ENCODE data around the gene FOXF1. TPM values are rescaled to one million over a fixed set of nuclear protein-coding genes. Genes with fewer than 3 reads are reported as not detected.

Gene FOXF1
- total and polyA plus RNA-seq, 9 of the 15 experiments (the other 6 are each of a cell fraction or from before 2014, with no cell fraction given): 0.04 TPM; not detected in 8

Other genes starting within 250 kb of the FOXF1 start
- gene MTHFSD, start 44.7 kb downstream of the FOXF1 start, total RNA-seq (2014; rRNA removed): 8.3 and 8.7 TPM in 2 replicates
- 12.0 and 12.8 TPM in 2 replicates for gene MTHFSD, start 44.7 kb downstream of the FOXF1 start, total RNA-seq (2014; rRNA removed; fragmentation: Illumina TruSeq; extraction: Trizol)
- gene MTHFSD, start 44.7 kb downstream of the FOXF1 start, total RNA-seq (2015; rRNA removed; fragmentation: Illumina TruSeq; extraction: Trizol): 15.2 and 16.0 TPM in 2 replicates
- 17.8 and 20.2 TPM in 2 replicates for gene MTHFSD, start 44.7 kb downstream of the FOXF1 start, total RNA-seq (2021)
- gene MTHFSD, start 44.7 kb downstream of the FOXF1 start, polyA plus RNA-seq (2011; rRNA removed): 12.8 and 13.9 TPM in 2 replicates
- gene MTHFSD, start 44.7 kb downstream of the FOXF1 start, polyA plus RNA-seq (2014; fragmentation: Illumina TruSeq; extraction: Trizol): 16.0 and 16.3 TPM in 2 replicates
- gene MTHFSD, start 44.7 kb downstream of the FOXF1 start, polyA plus RNA-seq (2014; fragmentation: Nextera tagmentation; extraction: Ambion mirVana): 1 to 10 TPM; 3.2 to 3.5 TPM
- gene MTHFSD, start 44.7 kb downstream of the FOXF1 start, polyA plus RNA-seq (2014; rRNA removed): 8.7 and 10.6 TPM in 2 replicates
- gene FOXC2, start 56.3 kb downstream of the FOXF1 start, total RNA-seq (2014; rRNA removed): not detected in 2 replicates
- gene FOXC2, start 56.3 kb downstream of the FOXF1 start, total RNA-seq (2014; rRNA removed; fragmentation: Illumina TruSeq; extraction: Trizol): not detected in 2 replicates
- gene FOXC2, start 56.3 kb downstream of the FOXF1 start, total RNA-seq (2015; rRNA removed; fragmentation: Illumina TruSeq; extraction: Trizol): not detected in 2 replicates
- 0.11 TPM in 2 replicates for gene FOXC2, start 56.3 kb downstream of the FOXF1 start, total RNA-seq (2021)
- not detected in 2 replicates for gene FOXC2, start 56.3 kb downstream of the FOXF1 start, polyA plus RNA-seq (2011; rRNA removed)
- not detected in 2 replicates for gene FOXC2, start 56.3 kb downstream of the FOXF1 start, polyA plus RNA-seq (2014; fragmentation: Illumina TruSeq; extraction: Trizol)
- under 1 TPM; 0.01 to 0.08 TPM for gene FOXC2, start 56.3 kb downstream of the FOXF1 start, polyA plus RNA-seq (2014; fragmentation: Nextera tagmentation; extraction: Ambion mirVana)
- gene FOXC2, start 56.3 kb downstream of the FOXF1 start, polyA plus RNA-seq (2014; rRNA removed): 0.11 and 0.13 TPM in 2 replicates
- not detected in 2 replicates for gene FOXL1, start 68.0 kb downstream of the FOXF1 start, total RNA-seq (2014; rRNA removed)
- gene FOXL1, start 68.0 kb downstream of the FOXF1 start, total RNA-seq (2014; rRNA removed; fragmentation: Illumina TruSeq; extraction: Trizol): not detected in 2 replicates
- gene FOXL1, start 68.0 kb downstream of the FOXF1 start, total RNA-seq (2015; rRNA removed; fragmentation: Illumina TruSeq; extraction: Trizol): not detected in 2 replicates
- gene FOXL1, start 68.0 kb downstream of the FOXF1 start, total RNA-seq (2021): not detected in 2 replicates
- not detected in 2 replicates for gene FOXL1, start 68.0 kb downstream of the FOXF1 start, polyA plus RNA-seq (2011; rRNA removed)
- gene FOXL1, start 68.0 kb downstream of the FOXF1 start, polyA plus RNA-seq (2014; fragmentation: Illumina TruSeq; extraction: Trizol): not detected in 2 replicates
- gene FOXL1, start 68.0 kb downstream of the FOXF1 start, polyA plus RNA-seq (2014; fragmentation: Nextera tagmentation; extraction: Ambion mirVana): not detected
- gene FOXL1, start 68.0 kb downstream of the FOXF1 start, polyA plus RNA-seq (2014; rRNA removed): not detected in 2 replicates

Data from K562 (cell line).